SK-MEL-5 (cell line): Measurements from ENCODE around the gene NUDT14. TPM values are rescaled to one million over a fixed set of nuclear protein-coding genes. Genes with fewer than 3 reads are reported as not detected.

Source experiments
- DNase-seq: peaks from one replicate; pipeline ENCODE4 v3.0.0-alpha.2; 2016; ENCODE audit warnings: low read depth, low spot score
- in situ Hi-C: cut with HindIII; loops from 2 replicates; pipeline ENCODE4 v1.10.0; 2016; ENCODE audit warnings: low sequenced_read_pairs, high pct_unique_total_duplicates, low pct_unique_long_range_greater_than_20kb
- total RNA-seq: library from RNA; depleted of rRNA; stranded (reverse); fragments of >200 nt; shearing (Covaris generic); gene quantifications from 2 replicates; pipeline ENCODE4 v1.2.3, GENCODE V29; 2014

Gene NUDT14
- total RNA-seq, 1 experiment from 2014 or later: 35.2 TPM

- DNase-seq: peak; percentile 44
- in situ Hi-C loops: no loop called here
Observed at GRCh38 chr14:105168496-105168978, 12.6 kb downstream of the NUDT14 start, which contains the start of gene JAG2. JAG2 (minus strand) TSS chr14:105168776; CDS start chr14:105168420, 356 bp downstream.

GRCh38 chr14:105168093-105168420 lies 13.1 kb downstream of the NUDT14 start:
- DNase-seq: no peak
- in situ Hi-C loops: no loop called here

- no peak for DNase-seq
- in situ Hi-C loops: no loop called here
Observed at GRCh38 chr14:105167303-105168092, 13.6 kb downstream of the NUDT14 start.

GRCh38 chr14:105166571-105167302 lies 14.4 kb downstream of the NUDT14 start:
- in situ Hi-C loops: no loop called here

GRCh38 chr14:105165761-105166485 lies 15.2 kb downstream of the NUDT14 start:
- in situ Hi-C loops: no loop called here
- DNase-seq: no peak

More at GRCh38 chr14:105166571-105167302, 14.4 kb downstream of the NUDT14 start:
- no peak for DNase-seq

- in situ Hi-C loops: no loop called here
- no peak for DNase-seq
Observed at GRCh38 chr14:105165134-105165704, 15.9 kb downstream of the NUDT14 start.

GRCh38 chr14:105163040-105163742 lies 17.9 kb downstream of the NUDT14 start:
- in situ Hi-C loops: no loop called here

GRCh38 chr14:105162669-105162979 lies 18.5 kb downstream of the NUDT14 start:
- in situ Hi-C loops: no loop called here
- DNase-seq: no peak

More at GRCh38 chr14:105163040-105163742, 17.9 kb downstream of the NUDT14 start:
- no peak for DNase-seq

- in situ Hi-C loops: no loop called here
- DNase-seq: no peak
Observed at GRCh38 chr14:105161964-105162668, 19.0 kb downstream of the NUDT14 start.

GRCh38 chr14:105161309-105161708 lies 19.8 kb downstream of the NUDT14 start:
- in situ Hi-C loops: no loop called here
- no peak for DNase-seq

GRCh38 chr14:105160776-105161175 lies 20.3 kb downstream of the NUDT14 start:
- no peak for DNase-seq
- in situ Hi-C loops: no loop called here

GRCh38 chr14:105159344-105159743 lies 21.8 kb downstream of the NUDT14 start:
- DNase-seq: no peak
- in situ Hi-C loops: no loop called here

- in situ Hi-C loops: no loop called here
- no peak for DNase-seq
Observed at GRCh38 chr14:105158794-105159193, 22.3 kb downstream of the NUDT14 start.

GRCh38 chr14:105157872-105158271 lies 23.2 kb downstream of the NUDT14 start:
- in situ Hi-C loops: no loop called here
- no peak for DNase-seq

GRCh38 chr14:105156414-105157375 lies 24.4 kb downstream of the NUDT14 start:
- DNase-seq: no peak
- in situ Hi-C loops: no loop called here
